CD4-positive, alpha-beta T cell treated with Interleukin-15 for 4 hours (primary cell): ENCODE measurements around the gene FLYWCH2.

Experiments used
- DNase-seq: peaks from one replicate; pipeline ENCODE4 v3.0.0-alpha.2; 2020; ENCODE audit warnings: low spot score

FLYWCH2 gene

DNA sequence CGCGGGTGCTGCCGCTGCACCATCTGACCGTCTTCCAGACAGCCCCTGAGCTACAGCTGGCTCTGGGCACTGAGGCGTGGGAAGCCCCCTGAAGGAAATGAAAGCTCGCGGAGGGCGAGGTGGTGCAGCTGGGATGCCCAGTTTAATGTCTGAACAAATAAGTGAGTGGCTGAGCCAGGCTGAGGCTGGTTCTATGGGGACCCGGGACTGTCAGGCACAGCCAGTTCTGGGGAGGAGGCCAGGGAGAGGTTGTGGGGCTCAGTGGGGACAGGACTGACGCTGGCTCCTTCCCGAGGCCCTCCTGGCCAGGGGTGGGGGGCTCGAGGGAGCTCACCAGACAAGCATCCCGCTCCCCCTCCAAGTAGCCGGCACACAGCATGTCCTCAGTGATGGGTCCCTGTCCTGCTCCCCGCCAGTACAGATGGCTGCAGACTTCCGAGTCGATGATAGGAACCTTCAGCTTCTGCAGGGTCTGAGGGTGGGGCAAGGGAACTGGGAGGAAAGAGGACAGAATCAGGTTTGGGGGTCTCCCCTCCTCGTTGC is 29.4 kb upstream of the FLYWCH2 start:
- no peak for DNase-seq

DNA sequence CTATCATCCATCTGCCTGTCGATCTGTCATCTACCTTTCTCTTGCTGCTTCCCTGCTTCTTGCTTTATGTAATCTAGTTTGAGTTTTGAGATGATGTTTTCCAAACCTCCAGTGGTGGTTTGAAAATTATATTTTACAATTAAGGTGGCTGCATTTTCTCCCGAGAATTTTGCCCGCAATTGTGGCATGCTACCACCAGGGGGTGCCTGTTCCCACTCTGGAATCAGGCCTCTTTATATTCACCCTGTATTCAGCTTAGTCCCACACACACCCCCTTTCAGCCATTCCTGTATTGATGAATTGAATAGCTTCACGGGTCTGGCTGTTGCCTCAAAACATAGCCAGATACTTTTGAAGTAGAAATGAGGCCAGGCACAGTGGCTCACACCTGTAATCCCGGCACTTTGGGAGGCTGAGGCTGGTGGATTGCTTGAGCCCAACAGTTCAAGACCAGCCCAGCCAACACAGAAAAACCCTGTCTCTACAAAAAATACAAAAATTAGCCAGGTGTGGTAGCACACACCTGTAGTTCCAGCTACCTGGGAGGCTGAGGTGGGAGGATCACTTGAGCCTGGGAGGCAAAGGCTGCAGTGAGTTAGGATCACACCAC is 28.2 kb upstream of the FLYWCH2 start:
- no peak for DNase-seq

DNA sequence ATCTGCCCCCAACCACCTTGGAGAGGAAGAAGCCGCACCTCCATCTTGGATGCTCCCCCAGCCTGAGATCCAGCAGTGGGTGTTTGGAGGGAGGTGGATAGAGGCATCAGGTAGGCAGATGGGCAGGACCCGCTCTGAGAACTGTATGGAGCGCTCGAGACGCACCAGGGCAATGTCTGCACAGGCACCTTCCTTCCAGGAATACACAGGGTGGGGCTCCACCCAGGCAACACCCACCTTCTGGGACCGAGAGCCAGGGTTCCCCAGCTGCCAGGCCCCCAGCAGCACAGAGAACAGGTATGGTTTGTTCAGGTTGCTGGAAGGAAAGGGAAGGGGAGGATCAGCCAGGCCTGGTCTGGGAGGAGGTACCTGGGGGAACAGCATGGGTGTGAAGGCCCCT is 27.5 kb upstream of the FLYWCH2 start:
- no peak for DNase-seq

DNA sequence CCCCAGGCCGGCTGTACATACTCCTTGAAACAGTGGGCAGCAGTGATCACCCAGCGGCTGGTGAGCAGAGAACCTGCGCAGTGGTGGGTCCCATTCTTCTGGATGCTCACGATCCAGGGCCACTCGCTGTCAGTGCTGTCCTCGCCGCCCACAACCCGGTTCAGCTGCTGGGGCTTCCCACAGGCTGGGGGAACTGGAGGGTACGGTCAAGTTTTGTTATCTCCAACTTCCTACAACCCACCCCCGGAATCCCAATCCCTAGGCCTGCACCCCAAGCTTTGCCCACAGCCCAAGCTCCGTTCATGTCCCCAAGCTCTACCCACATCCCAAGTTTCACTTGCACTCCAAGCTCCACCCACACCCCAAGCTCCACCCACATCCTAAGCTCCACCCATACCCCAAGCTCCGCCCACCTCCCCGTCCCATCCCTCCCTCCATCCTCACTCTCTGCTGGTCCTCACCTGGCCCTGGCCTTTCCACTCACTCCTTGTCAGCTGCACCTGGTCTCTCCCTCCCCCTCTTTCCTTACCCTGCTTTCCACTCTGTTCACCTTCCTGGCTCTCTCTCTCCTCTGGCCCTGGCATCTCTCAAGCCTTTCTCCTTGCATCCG is 26.8 kb upstream of the FLYWCH2 start:
- no peak for DNase-seq

DNA sequence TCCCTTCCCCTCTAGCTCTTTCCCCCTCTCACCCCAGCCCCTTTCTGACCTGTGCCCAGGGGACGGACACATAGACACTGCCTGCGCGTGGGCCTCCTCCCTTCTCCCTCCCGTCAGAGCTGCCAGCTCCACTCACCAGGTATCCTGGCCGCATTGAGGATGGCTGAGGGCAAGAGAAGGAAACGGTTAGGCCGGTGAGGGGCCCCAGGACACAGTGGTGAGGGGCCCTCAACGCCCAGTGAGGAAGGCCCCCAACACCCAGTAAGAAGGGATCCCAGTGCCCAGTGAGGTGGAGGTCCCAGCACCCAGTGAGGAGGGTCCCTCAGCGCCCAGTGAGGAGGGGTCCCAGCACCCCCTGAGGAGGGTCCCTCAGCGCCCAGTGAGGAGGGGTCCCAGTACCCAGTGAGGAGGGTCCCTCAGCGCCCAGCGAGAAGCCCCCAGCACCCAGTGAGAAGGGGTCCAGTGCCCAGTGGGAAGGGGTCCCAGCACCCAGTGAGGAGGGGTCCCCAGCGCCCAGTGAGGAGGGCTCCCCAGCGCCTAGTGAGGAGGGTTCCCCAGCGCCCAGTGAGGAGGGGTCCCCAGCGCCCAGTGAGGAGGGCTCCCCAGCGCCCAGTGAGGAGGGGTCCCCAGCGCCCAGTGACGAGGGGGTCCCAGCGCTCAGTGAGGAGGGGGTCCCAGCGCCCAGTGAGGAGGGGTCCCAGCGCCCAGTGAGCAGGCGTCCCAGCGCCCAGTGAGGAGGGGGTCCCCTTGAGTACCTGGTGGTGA is 26.1 kb upstream of the FLYWCH2 start:
- DNase-seq = no peak

DNA sequence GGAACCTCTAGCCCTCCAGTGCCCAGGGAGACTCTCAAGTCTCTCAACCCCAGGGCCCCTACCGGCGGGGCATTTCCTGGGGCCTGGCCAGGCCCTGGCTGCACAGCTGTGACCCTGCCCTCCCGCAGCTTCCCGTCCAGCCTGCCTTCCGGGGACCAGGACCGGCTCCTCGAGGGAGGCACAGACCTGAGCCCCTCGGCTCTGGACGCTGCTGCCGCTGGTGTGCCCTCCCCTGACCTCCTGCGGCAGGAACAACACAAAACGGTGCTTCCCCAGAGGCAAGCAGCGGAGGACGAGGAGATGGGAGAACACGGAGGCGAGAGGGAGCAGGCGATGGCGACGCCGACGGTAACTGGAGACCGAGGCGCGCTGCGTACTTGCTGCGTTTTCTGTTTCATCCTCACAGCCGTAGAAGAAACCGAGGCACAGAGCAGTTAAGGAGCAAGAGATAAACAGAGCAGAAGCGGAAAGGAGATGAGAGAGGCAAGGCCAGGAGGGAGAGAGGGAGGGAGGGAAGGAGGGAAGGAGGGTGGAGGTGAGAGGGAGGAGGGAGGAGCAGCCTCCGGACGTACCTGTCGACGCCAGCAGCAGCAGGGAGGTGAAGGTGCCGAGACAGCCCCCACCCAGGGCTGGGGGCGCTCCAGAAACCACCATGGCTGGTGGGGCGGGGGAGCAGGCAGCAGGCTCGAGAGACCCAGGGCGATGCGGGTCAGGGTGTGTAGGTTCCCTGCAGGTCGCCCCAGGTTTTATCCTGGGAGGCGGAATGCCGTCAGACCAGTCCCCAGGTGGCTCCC is 25.4 kb upstream of the FLYWCH2 start, which contains the start of gene PRSS22:
PRSS22 (minus strand) TSS at position 720 of the 794 bp plus-strand sequence; CDS start at position 654, 66 bp downstream.
- no peak for DNase-seq

DNA sequence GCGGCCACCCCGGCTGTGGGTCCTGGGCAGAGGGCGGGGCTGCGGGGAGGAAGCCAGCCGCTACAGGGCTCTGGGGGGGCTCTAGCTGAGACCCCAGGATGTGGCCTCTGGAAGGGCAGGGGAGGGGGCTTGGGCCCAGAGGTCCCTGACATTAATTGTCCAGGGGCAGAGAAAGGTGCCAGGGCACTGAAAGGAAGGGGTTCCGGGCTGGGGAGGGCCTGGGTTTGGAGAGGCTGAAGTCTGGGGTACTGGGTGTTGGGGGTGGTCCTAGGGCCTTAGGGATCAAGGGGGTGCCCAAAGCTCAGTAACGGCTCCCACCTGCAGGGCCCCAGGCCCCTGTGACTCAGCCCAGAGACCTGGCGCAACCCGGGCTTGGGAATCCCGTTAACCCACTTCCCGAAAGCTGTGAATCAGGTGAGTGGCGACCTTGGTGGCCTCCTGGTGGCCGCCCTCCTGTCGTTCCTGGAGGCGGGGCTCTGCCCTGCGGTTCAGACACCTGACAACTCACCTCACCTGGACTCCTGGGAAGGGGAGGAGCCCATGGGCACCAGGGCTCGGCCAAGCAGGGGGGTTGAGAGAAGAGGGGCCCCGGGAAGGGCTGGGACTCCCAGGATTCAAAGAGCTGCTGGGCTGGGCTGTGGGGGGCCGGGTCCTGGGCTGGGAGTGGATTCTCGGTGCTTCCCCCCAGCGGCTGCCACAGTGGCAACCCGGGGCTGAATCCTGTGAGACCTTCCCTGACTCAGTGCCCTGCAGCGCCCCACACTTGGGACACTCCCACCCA is 24.6 kb upstream of the FLYWCH2 start:
- no peak for DNase-seq

DNA sequence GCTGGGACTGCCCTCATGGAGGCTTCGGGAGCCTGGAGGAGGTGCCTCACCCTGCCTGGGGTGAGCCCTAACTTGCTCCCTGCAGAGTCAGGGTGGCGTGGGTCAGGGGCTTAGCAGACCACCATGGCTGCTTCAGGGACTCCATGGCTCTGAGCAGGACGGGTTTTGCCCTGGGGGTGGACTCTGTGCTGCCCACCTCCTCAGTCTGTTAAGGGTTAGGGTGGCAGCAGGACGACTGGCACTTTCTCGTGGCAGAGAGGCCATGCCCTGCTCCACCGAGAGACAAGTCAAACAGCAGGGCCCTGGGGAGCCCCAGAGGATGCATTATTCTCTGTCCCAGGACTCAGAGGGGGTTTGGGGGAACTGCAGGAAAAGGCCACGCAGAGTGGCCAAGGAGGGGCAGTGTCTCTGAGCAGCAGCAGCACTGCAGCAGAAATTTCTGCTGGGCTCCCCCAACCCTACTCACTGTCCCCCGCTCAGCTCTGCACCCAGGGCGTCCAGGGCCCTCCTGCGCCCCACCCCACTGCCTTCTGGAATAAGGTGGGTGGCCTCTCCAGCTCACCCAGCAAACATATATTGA is 23.2 kb upstream of the FLYWCH2 start:
- no peak for DNase-seq

DNA sequence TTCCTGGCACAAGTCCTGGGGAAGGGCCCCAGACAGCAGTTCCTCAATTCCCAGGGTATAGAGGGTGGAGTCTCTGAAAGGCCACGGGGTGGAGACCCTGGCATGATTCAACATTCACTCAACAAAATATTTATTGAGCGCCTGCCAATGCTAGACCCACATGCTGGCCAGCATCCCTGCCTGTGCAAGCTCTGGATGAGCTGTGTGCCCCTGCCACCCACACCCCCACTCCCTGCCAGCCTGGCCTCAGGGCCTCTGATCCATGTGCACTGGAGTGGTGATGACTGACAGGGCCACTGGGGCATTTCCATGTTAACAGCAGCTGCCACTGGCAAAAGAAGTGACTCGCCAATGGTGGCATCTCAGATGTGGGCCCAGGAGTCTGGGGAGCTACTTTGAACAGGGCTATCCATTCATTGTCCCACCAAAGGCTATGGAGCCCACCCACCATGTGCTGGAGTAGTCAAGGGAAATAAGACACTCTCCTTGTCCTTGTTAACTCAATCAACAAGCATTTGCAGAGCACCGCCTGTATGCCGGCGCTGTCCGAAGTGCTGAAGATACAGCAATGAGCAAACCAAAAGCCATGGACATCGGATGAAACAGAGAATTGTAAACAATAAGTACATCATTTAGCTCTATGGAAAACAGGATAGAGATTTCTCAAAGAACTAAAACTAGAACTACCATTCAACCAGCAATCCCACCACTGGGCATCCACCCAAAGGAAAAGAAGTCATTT is 22.0 kb upstream of the FLYWCH2 start:
- DNase-seq = no peak

DNA sequence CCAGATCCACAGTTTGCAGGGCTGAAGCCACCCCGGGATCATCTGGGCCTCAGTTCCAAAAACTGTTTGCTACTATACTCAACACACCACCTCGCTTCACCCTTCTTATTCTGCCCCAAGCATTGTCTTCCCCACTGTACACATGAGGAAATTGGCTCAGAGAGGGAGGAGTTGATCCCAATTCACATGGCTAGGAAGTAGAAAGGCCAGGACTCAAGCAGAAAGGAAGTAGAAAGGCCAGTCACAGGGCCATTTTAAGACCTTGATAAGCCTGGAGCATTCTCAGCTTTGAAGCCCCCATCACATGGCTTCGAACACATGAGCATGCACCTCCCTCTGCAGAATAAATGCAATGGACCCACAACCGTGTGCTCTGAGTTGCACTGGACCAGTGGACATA is 17.4 kb upstream of the FLYWCH2 start:
- DNase-seq = no peak

DNA sequence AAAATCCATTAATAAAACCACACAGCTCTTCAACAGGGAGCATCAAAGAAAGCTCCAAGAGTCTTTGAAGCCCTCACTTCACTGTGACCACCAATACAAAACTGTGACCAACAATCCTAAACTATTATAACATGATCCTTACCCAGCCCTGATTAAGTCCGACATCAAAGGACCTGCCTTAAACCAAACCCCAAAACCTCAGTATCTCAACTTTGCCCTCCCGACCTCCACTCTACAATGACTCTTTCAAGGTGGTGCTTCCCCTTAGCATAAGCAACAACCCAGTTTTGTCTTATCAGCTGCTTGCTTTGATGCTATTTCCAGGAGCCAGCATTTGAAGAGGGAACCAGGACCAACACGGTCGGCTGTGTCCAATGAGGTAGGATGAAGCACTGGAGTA is 16.6 kb upstream of the FLYWCH2 start:
- no peak for DNase-seq

DNA sequence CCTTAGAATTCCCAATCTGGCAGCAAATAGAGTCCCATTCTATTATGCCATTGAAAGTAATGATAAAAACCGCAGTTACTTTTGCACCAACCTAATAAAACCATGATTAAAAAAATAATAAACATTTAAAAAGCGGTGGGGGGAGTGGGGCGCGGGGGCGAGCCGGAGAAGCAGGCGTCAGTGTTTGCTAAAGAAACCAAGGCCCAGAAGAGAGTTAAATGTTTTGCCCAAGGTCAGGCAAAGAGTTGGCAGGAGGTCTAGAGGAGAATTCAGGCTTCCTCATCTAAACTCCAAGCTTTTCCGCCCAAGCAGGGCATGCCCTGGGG is 15.4 kb upstream of the FLYWCH2 start:
- DNase-seq = no peak

DNA sequence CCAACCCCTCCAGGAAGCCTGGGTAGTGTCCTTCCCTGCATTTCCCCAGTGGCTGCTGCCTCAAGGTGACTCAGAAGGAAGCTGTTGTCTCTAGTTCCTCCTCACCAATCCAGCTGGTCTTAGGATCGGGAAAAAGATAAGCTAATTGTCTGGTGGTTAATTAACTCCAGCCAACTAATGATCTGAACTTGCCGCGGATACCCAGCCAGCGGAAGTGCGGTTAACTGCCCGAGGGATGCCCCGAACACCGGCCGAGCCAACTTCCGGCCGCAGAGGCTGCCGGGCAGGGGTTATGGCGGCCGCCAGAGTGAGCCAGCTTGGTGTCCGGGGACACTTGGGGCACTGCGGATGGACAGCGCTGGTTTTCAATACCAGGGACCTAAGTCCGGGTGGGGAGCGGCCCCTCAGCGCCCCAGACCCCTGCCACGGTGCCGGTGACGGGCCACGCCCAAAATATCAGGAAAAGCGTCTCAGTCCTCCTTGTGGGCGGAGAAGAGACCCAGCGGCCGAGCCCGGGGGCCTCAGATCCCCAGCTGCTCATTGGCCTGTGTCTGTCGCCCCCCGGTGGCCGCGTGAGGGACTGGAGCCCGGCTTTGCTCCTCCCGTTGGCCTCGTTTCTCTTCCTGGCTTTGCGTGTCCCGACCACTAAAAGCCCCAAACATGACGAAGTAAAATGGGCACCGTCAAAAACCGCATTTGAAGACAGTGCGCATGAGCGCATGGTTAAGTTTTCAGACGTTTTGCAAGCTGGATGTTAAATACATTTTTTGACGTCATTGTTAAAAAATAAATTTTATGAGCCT is 14.8 kb upstream of the FLYWCH2 start:
- peak; percentile 95 for DNase-seq

DNA sequence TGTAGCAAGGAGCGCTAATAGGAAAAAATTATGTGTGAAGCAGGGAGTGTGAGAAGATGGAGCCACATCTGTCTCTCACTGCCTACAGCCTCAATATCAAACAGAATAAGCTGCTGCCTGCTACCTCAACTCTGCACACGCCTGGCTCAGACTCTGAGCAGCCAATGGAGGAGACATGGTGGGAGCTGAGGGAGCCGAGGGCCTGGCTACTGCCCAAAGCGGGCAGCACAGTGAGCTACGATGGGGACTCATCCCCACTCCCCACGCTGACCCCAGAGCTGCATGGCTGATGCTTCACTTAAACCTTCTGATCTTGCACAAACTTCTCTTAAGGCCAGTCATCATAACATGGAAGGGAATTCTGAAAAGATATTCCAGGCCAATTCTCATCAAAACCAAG is 11.1 kb upstream of the FLYWCH2 start:
- no peak for DNase-seq

DNA sequence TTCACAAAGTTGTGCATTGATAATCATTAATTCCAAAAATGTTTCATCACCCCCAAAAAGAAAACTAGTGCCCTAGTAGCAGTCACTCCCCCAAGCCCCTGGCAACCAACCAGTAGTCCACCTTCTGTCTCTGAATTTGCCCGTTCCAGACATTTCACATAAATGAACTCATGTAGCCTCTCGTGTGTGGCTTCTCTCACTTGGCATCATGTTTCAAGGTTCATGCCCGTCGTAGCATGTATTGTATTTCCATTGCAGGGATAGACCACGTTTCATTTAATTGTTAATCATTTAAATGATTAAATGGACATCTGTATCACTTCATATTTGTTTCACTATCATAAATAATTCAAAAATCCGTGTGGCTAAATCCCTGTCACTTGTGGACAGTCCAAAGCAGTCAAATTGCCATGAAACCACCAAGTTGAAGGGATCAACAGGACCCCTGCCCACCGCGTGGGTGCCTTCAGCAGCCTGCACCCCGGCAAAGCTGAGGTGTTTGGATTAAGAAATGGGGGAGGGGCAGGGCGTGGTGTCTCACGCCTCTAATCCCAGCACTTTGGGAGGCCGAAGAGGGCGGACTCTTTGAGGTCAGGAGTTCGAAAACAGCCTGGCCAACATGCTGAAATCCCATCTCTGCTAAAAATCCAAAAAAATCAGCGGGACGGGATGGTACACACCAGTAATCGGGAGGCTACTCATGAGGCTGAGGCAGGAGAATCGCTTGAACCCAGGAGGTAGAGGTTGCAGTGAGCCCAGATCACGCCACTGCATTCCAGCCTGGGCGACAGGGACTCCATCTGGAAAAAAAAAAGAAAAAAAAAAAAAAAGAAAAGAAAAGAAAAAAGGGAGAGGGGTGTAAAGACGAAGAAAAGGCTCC is 8.7 kb upstream of the FLYWCH2 start:
- DNase-seq = no peak

DNA sequence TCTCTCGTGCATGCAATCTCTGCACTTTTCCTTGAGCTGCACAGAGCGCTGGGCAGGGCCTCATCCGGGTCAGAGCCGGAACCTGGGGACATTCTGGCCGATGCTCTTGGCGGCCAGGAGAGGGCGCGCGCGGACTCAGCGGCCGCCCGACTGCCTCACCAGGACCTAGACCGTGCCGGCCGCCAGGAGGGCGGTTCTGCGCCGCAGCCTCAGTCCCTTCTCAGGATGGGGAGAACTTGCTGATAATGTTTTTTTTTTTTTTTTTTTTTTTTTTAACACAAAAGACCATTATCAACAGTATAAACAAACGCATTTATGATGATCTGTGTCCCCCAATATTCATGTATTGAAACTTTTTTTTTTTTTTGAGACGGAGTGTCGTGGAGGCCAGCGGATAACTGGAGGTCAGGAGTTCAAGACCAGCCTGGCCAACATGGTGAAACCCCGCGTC is 8.1 kb upstream of the FLYWCH2 start:
- DNase-seq = peak; percentile 64

DNA sequence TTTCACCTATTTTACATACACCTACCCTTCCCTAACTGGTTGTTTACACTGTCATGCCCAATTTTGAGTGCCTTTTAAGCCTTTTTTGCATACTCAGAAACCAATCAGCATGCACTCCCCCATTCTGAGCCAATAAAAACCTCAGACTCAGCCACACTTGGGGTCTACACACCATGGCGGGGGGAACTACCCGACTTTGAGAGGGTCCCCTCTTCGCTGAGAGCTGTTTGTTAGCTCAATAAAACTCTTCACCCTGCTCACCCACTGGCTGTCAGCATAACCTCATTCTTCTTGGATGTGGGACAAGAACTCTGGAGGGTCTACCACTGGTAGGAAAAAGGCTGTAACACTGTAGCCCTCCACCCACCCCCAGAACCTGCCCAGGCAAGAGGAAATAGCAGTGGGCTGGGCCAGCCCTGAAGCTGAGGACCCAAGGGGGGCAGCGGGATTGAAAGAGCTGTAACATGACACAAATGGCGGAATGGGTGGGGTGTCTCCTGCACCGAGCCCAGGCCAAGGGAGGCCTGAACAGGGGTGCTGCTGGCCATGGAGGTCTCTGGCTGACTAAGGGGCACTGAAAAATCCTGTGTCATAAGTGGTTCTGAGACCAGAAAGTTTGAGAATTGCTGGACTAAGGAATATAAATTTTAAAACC is 3.0 kb upstream of the FLYWCH2 start:
- DNase-seq = no peak
